ENCODE data around the gene ATR. TPM values are rescaled to one million over a fixed set of nuclear protein-coding genes. Genes with fewer than 3 reads are reported as not detected.

The ATR gene
- total RNA-seq, 1 experiment from 2014 or later: 32.8 TPM

Small RNAs within 50 kb of the gene (small RNA-seq; reads per million reads assigned to genes)
- gene RNA5SP143 (not detected), gene RNU1-100P (0.07 reads per million), gene RNU6-1294P (not detected)

Other genes starting within 250 kb of the ATR start
- gene XRN1, start 130.7 kb downstream of the ATR start, total RNA-seq (2014; rRNA removed; shearing (Covaris generic)): 8.5 and 21.1 TPM in 2 replicates
- gene PLS1, start 17.7 kb upstream of the ATR start, total RNA-seq (2014; rRNA removed; shearing (Covaris generic)): 20.8 and 24.8 TPM in 2 replicates
- gene TRPC1, start 145.3 kb upstream of the ATR start, total RNA-seq (2014; rRNA removed; shearing (Covaris generic)): 8.5 and 12.4 TPM in 2 replicates

All from HT1080 (cell line).